ENCODE measurements around the gene PGP. TPM values are rescaled to one million over a fixed set of nuclear protein-coding genes. Genes with fewer than 3 reads are reported as not detected.

Gene PGP
- total RNA-seq, 2 donors from 2014 or later, result 7.2 to 8.4 TPM

Other genes starting within 250 kb of the PGP start
- not detected for gene RNF151, start 248.0 kb downstream of the PGP start, total RNA-seq
- 10 to 100 TPM; 17.6 to 20.1 TPM for gene TBL3, start 242.8 kb downstream of the PGP start, total RNA-seq
- not detected for gene NOXO1, start 233.4 kb downstream of the PGP start, total RNA-seq
- gene GFER, start 230.6 kb downstream of the PGP start, total RNA-seq, result 10 to 100 TPM; 15.1 to 16.2 TPM
- gene SYNGR3, start 224.9 kb downstream of the PGP start, total RNA-seq, result under 1 TPM; 0.33 to 0.83 TPM
- 10 to 100 TPM; 29.4 to 38.7 TPM for gene ZNF598, start 205.0 kb downstream of the PGP start, total RNA-seq
- not detected for gene NPW, start 195.1 kb downstream of the PGP start, total RNA-seq
- 100 to 1,000 TPM; 115 to 143 TPM for gene NHERF2, start 187.9 kb downstream of the PGP start, total RNA-seq
- 10 to 100 TPM in 1 of 2 donors, 1 to 10 TPM in 1; 8.1 to 15.2 TPM for gene NTHL1, start 167.0 kb downstream of the PGP start, total RNA-seq
- gene TSC2, start 166.9 kb downstream of the PGP start, total RNA-seq, result 10 to 100 TPM; 77.8 to 86.9 TPM
- 100 to 1,000 TPM; 177 to 181 TPM for gene PKD1, start 78.9 kb downstream of the PGP start, total RNA-seq
- under 1 TPM in 1 of 2 donors, not detected in 1; 0.28 TPM for gene RAB26, start 66.2 kb downstream of the PGP start, total RNA-seq
- gene TRAF7, start 59.1 kb downstream of the PGP start, total RNA-seq, result 10 to 100 TPM; 56.7 to 62.0 TPM
- under 1 TPM in 1 of 2 donors, not detected in 1; 0.05 TPM for gene CASKIN1, start 18.2 kb downstream of the PGP start, total RNA-seq
- 10 to 100 TPM; 16.6 to 21.4 TPM for gene MLST8, start 9.4 kb downstream of the PGP start, total RNA-seq
- 1 to 10 TPM; 2.1 to 2.6 TPM for gene BRICD5, start 4.0 kb downstream of the PGP start, total RNA-seq
- 10 to 100 TPM; 15.5 to 19.3 TPM for gene E4F1, start 8.8 kb upstream of the PGP start, total RNA-seq
- under 1 TPM in 1 of 2 donors, not detected in 1; 0.19 TPM for gene DNASE1L2, start 21.6 kb upstream of the PGP start, total RNA-seq
- gene ECI1, start 36.7 kb upstream of the PGP start, total RNA-seq, result 10 to 100 TPM; 30.2 to 31.9 TPM
- 100 to 1,000 TPM in 1 of 2 donors, 10 to 100 TPM in 1; 84.9 to 101 TPM for gene RNPS1, start 53.3 kb upstream of the PGP start, total RNA-seq
- 10 to 100 TPM in 1 of 2 donors, 1 to 10 TPM in 1; 9.6 to 16.6 TPM for gene ABCA3, start 125.9 kb upstream of the PGP start, total RNA-seq
- 1 to 10 TPM in 1 of 2 donors, under 1 TPM in 1; 0.81 to 1.3 TPM for gene CCNF, start 214.6 kb upstream of the PGP start, total RNA-seq
- gene TEDC2, start 245.3 kb upstream of the PGP start, total RNA-seq, result under 1 TPM in 1 of 2 donors, not detected in 1; 0.86 TPM

Data from posterior vena cava (tissue), 2 donors.